Vagina (tissue), 2 donors: ENCODE results near the gene BIRC7.

Source experiments
- CTCF ChIP-seq, 3 experiments: fragments of 450-650 bp in 2 of 3; fragments of 200-600 bp in 1 of 3; sonication (generic) in 1 of 3; IDR thresholded peaks; one replicate each; pipeline ENCODE4 v1.5.1; 2017 to 2019; ENCODE audit warnings: antibody characterized with exemption in 3 of 3, mild to moderate bottlenecking in 2 of 3, moderate library complexity in 2 of 3
- POLR2A ChIP-seq, 2 donors: fragments of 450-650 bp; IDR thresholded peaks; one replicate each; pipeline ENCODE4 v1.6.1; 2017; ENCODE audit warnings: antibody characterized with exemption in 2 of 2, mild to moderate bottlenecking in 2 of 2, moderate library complexity in 2 of 2
- POLR2AphosphoS5 ChIP-seq, 2 donors: sonication (generic); formaldehyde crosslinking; IDR thresholded peaks; one replicate each; pipeline ENCODE4 v1.9.0; 2017; ENCODE audit warnings: antibody characterized with exemption in 2 of 2, mild to moderate bottlenecking in 2 of 2, low read depth in 1 of 2; ENCODE audit not compliant: insufficient read depth in 1 of 2

- TF ChIP-seq POLR2A (IDR thresholded peaks at IDR 0.05) (no peak), CTCF (IDR thresholded peaks at IDR 0.05) (no peak), POLR2AphosphoS5 (IDR thresholded peaks at IDR 0.05; ENCODE audit: insufficient read depth in 1 of 2, low read depth in 1 of 2) (no peak)
Observed at GRCh38 chr20:63247671-63248228, 12.0 kb downstream of the BIRC7 start.
